Brain microvascular endothelial cell (primary cell): ENCODE measurements around the gene DISC1.

Experiments
- DNase-seq: peaks from one replicate; pipeline ENCODE4 v3.0.0-alpha.2; 2020
- H3K27ac ChIP-seq: fragments of 250-450 bp; sonication (Bioruptor Pico); 2 replicates; pipeline ENCODE4 v1.5.1; 2020; ENCODE audit warnings: mild to moderate bottlenecking, moderate library complexity
- H3K27me3 ChIP-seq: fragments of 250-450 bp; sonication (Bioruptor Pico); replicated peaks from 2 replicates; pipeline ENCODE4 v1.5.1; 2020; ENCODE audit warnings: mild to moderate bottlenecking
- H3K36me3 ChIP-seq: fragments of 250-450 bp; sonication (Bioruptor Pico); replicated peaks from 2 replicates; pipeline ENCODE4 v1.5.1; 2020; ENCODE audit warnings: mild to moderate bottlenecking
- H3K4me3 ChIP-seq: 2 replicates; pipeline ENCODE4 v1.5.1; 2011; ENCODE audit warnings: low read depth, mild to moderate bottlenecking, control low read depth, low read length, moderate library complexity
- in situ Hi-C: cut with HindIII; loops from 2 replicates; pipeline ENCODE4 v1.10.0; 2017; ENCODE audit warnings: low sequenced_read_pairs, low pct_ligation_motif_present
- TF ChIP-seq, protein P1 (sequence below): IDR thresholded peaks from 2 replicates; pipeline ENCODE4 v1.5.1; 2011; ENCODE audit warnings: low read depth, mild to moderate bottlenecking, moderate library complexity, low read length, control low read depth, inconsistent platforms; ENCODE audit errors: missing control alignments

The DISC1 gene

GRCh38 chr1:231799363-231799986, 172.9 kb downstream of the DISC1 start:
- in situ Hi-C loops: no loop called here
- Histone ChIP-seq H3K36me3 (no peaks in the 10 kb centered on the region), H3K27ac (no peak overlapping the region), H3K4me3 (no peak overlapping the region), H3K27me3 (no peaks in the 10 kb centered on the region)
- TF ChIP-seq, protein P1, sequence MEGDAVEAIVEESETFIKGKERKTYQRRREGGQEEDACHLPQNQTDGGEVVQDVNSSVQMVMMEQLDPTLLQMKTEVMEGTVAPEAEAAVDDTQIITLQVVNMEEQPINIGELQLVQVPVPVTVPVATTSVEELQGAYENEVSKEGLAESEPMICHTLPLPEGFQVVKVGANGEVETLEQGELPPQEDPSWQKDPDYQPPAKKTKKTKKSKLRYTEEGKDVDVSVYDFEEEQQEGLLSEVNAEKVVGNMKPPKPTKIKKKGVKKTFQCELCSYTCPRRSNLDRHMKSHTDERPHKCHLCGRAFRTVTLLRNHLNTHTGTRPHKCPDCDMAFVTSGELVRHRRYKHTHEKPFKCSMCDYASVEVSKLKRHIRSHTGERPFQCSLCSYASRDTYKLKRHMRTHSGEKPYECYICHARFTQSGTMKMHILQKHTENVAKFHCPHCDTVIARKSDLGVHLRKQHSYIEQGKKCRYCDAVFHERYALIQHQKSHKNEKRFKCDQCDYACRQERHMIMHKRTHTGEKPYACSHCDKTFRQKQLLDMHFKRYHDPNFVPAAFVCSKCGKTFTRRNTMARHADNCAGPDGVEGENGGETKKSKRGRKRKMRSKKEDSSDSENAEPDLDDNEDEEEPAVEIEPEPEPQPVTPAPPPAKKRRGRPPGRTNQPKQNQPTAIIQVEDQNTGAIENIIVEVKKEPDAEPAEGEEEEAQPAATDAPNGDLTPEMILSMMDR: no peak
- DNase-seq: no peak

- H3K4me3 ChIP-seq: no peak overlapping the region
- in situ Hi-C loops: no loop called here
- H3K36me3 ChIP-seq: no peaks in the 10 kb centered on the region
- TF ChIP-seq, protein P1: no peak
- peak; percentile 62 for DNase-seq
- no peak overlapping the region for H3K27ac ChIP-seq
- H3K27me3 ChIP-seq: no peaks in the 10 kb centered on the region
Measured at GRCh38 chr1:231800108-231800507, 173.5 kb downstream of the DISC1 start.

- H3K27me3 ChIP-seq: no peaks in the 10 kb centered on the region
- in situ Hi-C loops: no loop called here
- H3K27ac ChIP-seq: no peak overlapping the region
- TF ChIP-seq, protein P1: no peak
- no peak overlapping the region for H3K4me3 ChIP-seq
- H3K36me3 ChIP-seq: no peaks in the 10 kb centered on the region
- no peak for DNase-seq
Measured at GRCh38 chr1:231801042-231801585, 174.5 kb downstream of the DISC1 start.

GRCh38 chr1:231803353-231803752, 176.8 kb downstream of the DISC1 start:
- DNase-seq: peak; percentile 41
- no peaks in the 10 kb centered on the region for H3K27me3 ChIP-seq
- H3K4me3 ChIP-seq: no peak overlapping the region
- TF ChIP-seq, protein P1: no peak
- in situ Hi-C loops: no loop called here
- H3K27ac ChIP-seq: no peak overlapping the region
- H3K36me3 ChIP-seq: no peaks in the 10 kb centered on the region

- Histone ChIP-seq H3K36me3 (no peaks in the 10 kb centered on the region), H3K4me3 (no peak overlapping the region), H3K27ac (no peak overlapping the region), H3K27me3 (no peaks in the 10 kb centered on the region)
- DNase-seq: peak; percentile 43
- TF ChIP-seq, protein P1: peak; percentile 72
- in situ Hi-C loops: no loop called here
Measured at GRCh38 chr1:231806623-231807495, 180.3 kb downstream of the DISC1 start.
